ENCODE results near the gene RGS11. TPM values are rescaled to one million over a fixed set of nuclear protein-coding genes. Genes with fewer than 3 reads are reported as not detected.
A peak's percentile ranks its signal among the peaks of the same experiment; 100 is the strongest.

RGS11 gene
- total RNA-seq, 1 experiment from 2014 or later = 2.9 TPM

- Histone ChIP-seq H3T11ph (ENCODE audit: low read length) (no peak overlapping the region), H2BK12ac (ENCODE audit: insufficient read length, low read depth, low read length) (no peak overlapping the region), H3K4me1 (ENCODE audit: insufficient read depth, low read length) (no peaks in the 10 kb centered on the region), H3K79me2 (ENCODE audit: insufficient read depth, low read length) (no peaks in the 10 kb centered on the region), H2BK15ac (ENCODE audit: low read depth, low read length) (no peak overlapping the region), H3K9ac (ENCODE audit: extremely low read depth, insufficient read length, low read length) (no peak overlapping the region), H4K91ac (ENCODE audit: insufficient read length, low read depth, low read length) (no peak overlapping the region), H3K9me3 (ENCODE audit: control insufficient read depth, low read depth, low read length) (no peaks in the 10 kb centered on the region), H4K5ac (ENCODE audit: insufficient read length, low read depth, low read length) (no peak overlapping the region), H2BK5ac (ENCODE audit: insufficient read length, low read length) (no peak overlapping the region), H3K23ac (ENCODE audit: insufficient read length, low read depth, low read length) (no peak overlapping the region), H4K20me1 (ENCODE audit: control insufficient read depth, insufficient read depth, insufficient read length) (no peaks in the 10 kb centered on the region), H3K56ac (ENCODE audit: insufficient read length, low read depth, low read length) (no peak overlapping the region), H3K4ac (ENCODE audit: low read depth, low read length) (no peak overlapping the region), H3K27ac (ENCODE audit: insufficient read length, low read depth, low read length) (no peak overlapping the region), H3K14ac (ENCODE audit: insufficient read depth, low read length) (no peak overlapping the region; the same call in 1 of the 2 replicates), H2AFZ (ENCODE audit: low read length) (no peak overlapping the region), H3K18ac (ENCODE audit: insufficient read length, low read depth, low read length) (no peak overlapping the region), H2BK20ac (ENCODE audit: low read depth, low read length, poor library complexity, severe bottlenecking) (no peak overlapping the region), H3K4me2 (ENCODE audit: insufficient read depth, insufficient read length, low read length) (no peak overlapping the region), H3K23me2 (ENCODE audit: insufficient read length, low read depth, low read length, poor library complexity, severe bottlenecking) (no peaks in the 10 kb centered on the region), H2BK120ac (ENCODE audit: low read depth, low read length, poor library complexity, severe bottlenecking) (no peak overlapping the region), H2AK5ac (ENCODE audit: insufficient read length, low read length) (no peak overlapping the region), H3K27me3 (ENCODE audit: insufficient read depth, low read length) (no peaks in the 10 kb centered on the region), H4K8ac (replicated peaks; ENCODE audit: insufficient read length, low read depth, low read length) (no peak overlapping the region), H3K79me1 (ENCODE audit: insufficient read depth, low read depth, low read length, poor library complexity, severe bottlenecking) (no peaks in the 10 kb centered on the region)
- Mint-ChIP-seq H3K27me3 (ENCODE audit: low read depth) (no peaks in the 10 kb centered on the region), H3K4me1 (no peaks in the 10 kb centered on the region), H3K9me3 (no peaks in the 10 kb centered on the region), H3K4me3 (no peak overlapping the region), H3K36me3 (ENCODE audit: insufficient read depth in 1 of 3, low read depth in 3 of 3) (peaks cover 14 to 51% (median 50%) of the 10 kb centered on the region in 3 experiments; a peak in 6 of 7 replicates), H3K27ac (peak overlapping the region in 2 of 3 experiments; percentile 7 to 49; a peak in 3 of 7 replicates)
- WGBS (ENCODE audit: extremely low coverage, insufficient read length, low lambda C conversion rate) = no CpG with 5 or more reads among the region's 19 CpGs
- no peak for DNase-seq
- no peak for TF ChIP-seq CTCF (conservative IDR thresholded peaks at IDR 0.05)
Observed at GRCh38 chr16:305916-306626, 30.3 kb upstream of the RGS11 start.
